Endometrial microvascular endothelial cells (primary cell): ENCODE results near the gene CGGBP1. TPM values are rescaled to one million over a fixed set of nuclear protein-coding genes. Genes with fewer than 3 reads are reported as not detected.

Experiments
- total RNA-seq: library from RNA; depleted of rRNA; stranded (reverse); fragments of >200 nt; gene quantifications from one replicate; pipeline ENCODE4 v1.2.3, GENCODE V29; 2015; ENCODE audit errors: inconsistent ontology term

Gene CGGBP1
- total RNA-seq, 1 donor from 2014 or later, result 47.0 TPM

Other genes with a start within 250 kb of the CGGBP1 start
- 12.6 TPM for gene ZNF654, start 250 bp upstream of the CGGBP1 start, total RNA-seq
- gene C3orf38, start 91.0 kb upstream of the CGGBP1 start, total RNA-seq, result 15.2 TPM